ENCODE measurements around the gene MED13. TPM values are rescaled to one million over a fixed set of nuclear protein-coding genes. Genes with fewer than 3 reads are reported as not detected.

Gene MED13
- total and polyA plus RNA-seq, 4 experiments from 2014 or later, result 1.8 to 85.4 (median 41.1) TPM

- intact Hi-C loops (cut with micrococcal nuclease), result no loop called here
- Histone ChIP-seq H3K9me3 (ENCODE audit: control insufficient read depth in 1 of 2, low read length in 2 of 2) (no peaks in the 10 kb centered on the region), H3K4me1 (ENCODE audit: insufficient read depth, low read length) (no peaks in the 10 kb centered on the region), H3K27ac (ENCODE audit: low read depth, low read length) (no peak overlapping the region), H3K4me3 (ENCODE audit: low read length in 2 of 2) (no peak overlapping the region), H3K36me3 (ENCODE audit: insufficient read depth, low read length) (peaks cover 54% of the 10 kb centered on the region), H3K27me3 (ENCODE audit: insufficient read depth, low read length) (no peaks in the 10 kb centered on the region)
- CTCF ChIA-PET (ENCODE audit: partially characterized antibody), result no interaction called here
- Mint-ChIP-seq H3K4me1 (peaks cover 15 to 22% (median 18%) of the 10 kb centered on the region in 4 donors), H3K4me3 (no peak overlapping the region), H3K36me3 (peaks cover 49 to 73% of the 10 kb centered on the region in 2 donors), H3K27me3 (no peaks in the 10 kb centered on the region), H3K27ac (no peak overlapping the region), H3K9me3 (no peaks in the 10 kb centered on the region)
- POLR2A ChIA-PET (ENCODE audit: partially characterized antibody), result no interaction called here
- no peak for DNase-seq
Measured at GRCh38 chr17:62024866-62025265, 40.2 kb downstream of the MED13 start.

GRCh38 chr17:62017912-62018311, 47.2 kb downstream of the MED13 start:
- Mint-ChIP-seq H3K9me3 (no peaks in the 10 kb centered on the region), H3K27ac (no peak overlapping the region), H3K4me1 (peaks cover 4 to 7% (median 5%) of the 10 kb centered on the region in 4 donors), H3K36me3 (peaks cover 28 to 43% of the 10 kb centered on the region in 2 donors), H3K27me3 (no peaks in the 10 kb centered on the region), H3K4me3 (no peak overlapping the region)
- ChIA-PET POLR2A (ENCODE audit: partially characterized antibody) (no interaction called here), CTCF (ENCODE audit: partially characterized antibody) (no interaction called here)
- Histone ChIP-seq H3K36me3 (ENCODE audit: insufficient read depth, low read length) (peaks cover 16% of the 10 kb centered on the region), H3K4me1 (ENCODE audit: insufficient read depth, low read length) (no peaks in the 10 kb centered on the region), H3K4me3 (ENCODE audit: low read length in 2 of 2) (no peak overlapping the region), H3K9me3 (ENCODE audit: control insufficient read depth in 1 of 2, low read length in 2 of 2) (no peaks in the 10 kb centered on the region), H3K27ac (ENCODE audit: low read depth, low read length) (no peak overlapping the region), H3K27me3 (ENCODE audit: insufficient read depth, low read length) (no peaks in the 10 kb centered on the region)
- intact Hi-C loops (cut with micrococcal nuclease), result no loop called here
- no peak for DNase-seq

DNA sequence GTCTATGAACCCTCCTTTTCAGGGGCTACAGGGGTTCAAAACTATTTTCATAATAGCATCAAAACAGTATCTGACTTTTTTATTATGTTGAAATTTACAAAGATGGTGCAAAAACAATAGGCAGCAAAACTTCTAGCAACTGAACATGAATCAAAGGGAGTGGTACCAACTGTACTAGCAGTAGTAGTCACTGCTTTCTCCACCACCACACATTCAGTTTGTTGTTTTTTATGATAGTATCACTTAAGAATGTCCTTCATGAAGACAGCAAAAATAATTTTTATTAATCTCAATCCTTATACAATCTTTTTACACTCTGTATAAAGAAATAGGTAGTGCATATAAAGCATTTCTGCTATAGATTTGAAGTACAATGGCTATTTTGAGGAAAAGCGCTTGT, 47.6 kb downstream of the MED13 start:
- no peaks in the 10 kb centered on the region for H3K9me3 ChIP-seq (ENCODE audit: control insufficient read depth in 1 of 2, low read length in 2 of 2)
- Mint-ChIP-seq H3K36me3 (peaks cover 27 to 43% of the 10 kb centered on the region in 2 donors), H3K27me3 (no peaks in the 10 kb centered on the region), H3K9me3 (no peaks in the 10 kb centered on the region), H3K27ac (no peak overlapping the region), H3K4me1 (peaks cover 4 to 7% (median 5%) of the 10 kb centered on the region in 4 donors), H3K4me3 (no peak overlapping the region)
- no peaks in the 10 kb centered on the region for H3K27me3 ChIP-seq (ENCODE audit: insufficient read depth, low read length)
- ChIA-PET POLR2A (ENCODE audit: partially characterized antibody) (no interaction called here), CTCF (ENCODE audit: partially characterized antibody) (no interaction called here)
- DNase-seq, result no peak
- intact Hi-C loops (cut with micrococcal nuclease), result no loop called here
- H3K27ac ChIP-seq (ENCODE audit: low read depth, low read length), result no peak overlapping the region
- H3K36me3 ChIP-seq (ENCODE audit: insufficient read depth, low read length), result peaks cover 12% of the 10 kb centered on the region
- no peaks in the 10 kb centered on the region for H3K4me1 ChIP-seq (ENCODE audit: insufficient read depth, low read length)
- H3K4me3 ChIP-seq (ENCODE audit: low read length in 2 of 2), result no peak overlapping the region

GRCh38 chr17:62014526-62014925, 50.6 kb downstream of the MED13 start:
- Histone ChIP-seq H3K36me3 (ENCODE audit: insufficient read depth, low read length) (peaks cover 18% of the 10 kb centered on the region), H3K27me3 (ENCODE audit: insufficient read depth, low read length) (no peaks in the 10 kb centered on the region), H3K27ac (ENCODE audit: low read depth, low read length) (no peak overlapping the region), H3K9me3 (ENCODE audit: control insufficient read depth in 1 of 2, low read length in 2 of 2) (no peaks in the 10 kb centered on the region), H3K4me1 (ENCODE audit: insufficient read depth, low read length) (peaks cover 1% of the 10 kb centered on the region), H3K4me3 (ENCODE audit: low read length in 2 of 2) (no peak overlapping the region)
- peak overlapping the region in 1 of 7 donors; percentile 52 for H3K27ac Mint-ChIP-seq
- peaks cover 32 to 57% of the 10 kb centered on the region in 2 donors for H3K36me3 Mint-ChIP-seq
- peaks cover 4 to 14% (median 13%) of the 10 kb centered on the region in 4 donors for H3K4me1 Mint-ChIP-seq
- H3K4me3 Mint-ChIP-seq, result no peak overlapping the region
- CTCF ChIA-PET (ENCODE audit: partially characterized antibody), result no interaction called here
- POLR2A ChIA-PET (ENCODE audit: partially characterized antibody), result no interaction called here
- intact Hi-C loops (cut with micrococcal nuclease), result no loop called here
- no peak for DNase-seq
- no peaks in the 10 kb centered on the region for H3K9me3 Mint-ChIP-seq
- no peaks in the 10 kb centered on the region for H3K27me3 Mint-ChIP-seq

DNA sequence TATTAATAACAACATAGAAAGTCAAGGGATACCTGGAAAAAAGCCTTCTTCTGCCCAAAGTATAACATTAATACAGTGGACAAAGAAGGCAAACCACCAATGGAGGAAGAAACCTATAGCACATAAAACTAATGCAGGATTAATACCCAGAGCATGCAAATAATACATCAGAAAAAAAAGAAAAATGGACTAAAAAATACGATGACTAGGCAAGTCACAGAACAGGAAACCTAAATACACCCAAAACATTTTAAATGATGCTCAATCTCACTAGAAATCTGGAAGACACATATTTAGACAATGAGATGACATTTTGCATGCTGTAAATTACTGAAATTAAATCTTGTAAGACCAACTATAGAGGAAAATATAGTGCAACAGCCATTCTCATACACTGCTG, 55.9 kb downstream of the MED13 start:
- H3K27ac ChIP-seq (ENCODE audit: low read depth, low read length), result no peak overlapping the region
- no peak for DNase-seq
- no peaks in the 10 kb centered on the region for H3K27me3 Mint-ChIP-seq
- H3K4me3 ChIP-seq (ENCODE audit: low read length in 2 of 2), result no peak overlapping the region
- no peaks in the 10 kb centered on the region for H3K27me3 ChIP-seq (ENCODE audit: insufficient read depth, low read length)
- POLR2A ChIA-PET (ENCODE audit: partially characterized antibody), result no interaction called here
- CTCF ChIA-PET (ENCODE audit: partially characterized antibody), result interaction anchor here (2.4 kb wide), 1 partner anchor 14 kb away, joined by 5 read pairs; no protein-coding TSS in a partner anchor
- H3K4me1 ChIP-seq (ENCODE audit: insufficient read depth, low read length), result peaks cover 12% of the 10 kb centered on the region
- H3K36me3 Mint-ChIP-seq, result peaks cover 46 to 73% of the 10 kb centered on the region in 2 donors
- peaks cover 19 to 36% (median 30%) of the 10 kb centered on the region in 4 donors for H3K4me1 Mint-ChIP-seq
- intact Hi-C loops (cut with micrococcal nuclease), result no loop called here
- H3K36me3 ChIP-seq (ENCODE audit: insufficient read depth, low read length), result peaks cover 16% of the 10 kb centered on the region
- H3K4me3 Mint-ChIP-seq, result peak overlapping the region in 1 of 8 donors; percentile 50
- peak overlapping the region in 3 of 7 donors; percentile 7 to 81 (median 79) for H3K27ac Mint-ChIP-seq
- no peaks in the 10 kb centered on the region for H3K9me3 ChIP-seq (ENCODE audit: control insufficient read depth in 1 of 2, low read length in 2 of 2)
- H3K9me3 Mint-ChIP-seq, result no peaks in the 10 kb centered on the region

DNA sequence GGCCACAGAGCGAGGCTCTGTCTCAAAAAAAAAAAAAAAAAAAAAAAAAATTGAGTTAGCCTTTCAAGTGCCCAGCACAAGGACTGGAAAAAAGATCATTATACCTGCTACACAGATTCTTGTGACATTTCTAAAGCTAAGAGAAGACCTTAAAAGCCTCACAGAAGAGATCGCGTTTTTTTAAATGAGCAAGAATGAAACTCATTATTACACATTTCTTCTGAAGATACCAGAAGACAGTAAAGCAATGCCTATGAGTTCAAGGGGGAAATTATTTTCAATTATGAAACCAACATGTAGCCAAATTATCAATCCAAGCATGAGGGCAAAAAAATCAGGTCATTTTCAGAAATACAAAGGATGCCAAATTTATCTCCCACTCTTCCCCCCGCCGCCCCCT, 56.8 kb downstream of the MED13 start:
- POLR2A ChIA-PET (ENCODE audit: partially characterized antibody), result no interaction called here
- Histone ChIP-seq H3K36me3 (ENCODE audit: insufficient read depth, low read length) (peaks cover 16% of the 10 kb centered on the region), H3K27ac (ENCODE audit: low read depth, low read length) (no peak overlapping the region), H3K9me3 (ENCODE audit: control insufficient read depth in 1 of 2, low read length in 2 of 2) (no peaks in the 10 kb centered on the region), H3K4me3 (ENCODE audit: low read length in 2 of 2) (no peak overlapping the region), H3K4me1 (ENCODE audit: insufficient read depth, low read length) (peaks cover 12% of the 10 kb centered on the region), H3K27me3 (ENCODE audit: insufficient read depth, low read length) (no peaks in the 10 kb centered on the region)
- Mint-ChIP-seq H3K4me3 (peak overlapping the region in 2 of 8 donors; percentile 52), H3K9me3 (no peaks in the 10 kb centered on the region), H3K27me3 (no peaks in the 10 kb centered on the region), H3K4me1 (peaks cover 17 to 36% (median 31%) of the 10 kb centered on the region in 4 donors), H3K36me3 (peaks cover 45 to 73% of the 10 kb centered on the region in 2 donors), H3K27ac (peak overlapping the region in 4 of 7 donors; percentile 24 to 77 (median 64))
- intact Hi-C loops (cut with micrococcal nuclease), result no loop called here
- CTCF ChIA-PET (ENCODE audit: partially characterized antibody), result interaction anchor here (2.4 kb wide), 1 partner anchor 15 kb away, joined by 5 read pairs; no protein-coding TSS in a partner anchor
- DNase-seq, result no peak

- H3K4me1 Mint-ChIP-seq, result peaks cover 27 to 44% (median 37%) of the 10 kb centered on the region in 4 donors
- peaks cover 27 to 54% of the 10 kb centered on the region in 2 donors for H3K36me3 Mint-ChIP-seq
- intact Hi-C loops (cut with micrococcal nuclease), result no loop called here
- POLR2A ChIA-PET (ENCODE audit: partially characterized antibody), result no interaction called here
- Histone ChIP-seq H3K4me3 (ENCODE audit: low read length in 2 of 2) (no peak overlapping the region), H3K9me3 (ENCODE audit: control insufficient read depth in 1 of 2, low read length in 2 of 2) (no peaks in the 10 kb centered on the region), H3K27ac (ENCODE audit: low read depth, low read length) (no peak overlapping the region), H3K36me3 (ENCODE audit: insufficient read depth, low read length) (no peaks in the 10 kb centered on the region), H3K27me3 (ENCODE audit: insufficient read depth, low read length) (no peaks in the 10 kb centered on the region), H3K4me1 (ENCODE audit: insufficient read depth, low read length) (peaks cover 23% of the 10 kb centered on the region)
- peak overlapping the region in 1 of 8 donors; percentile 25 for H3K4me3 Mint-ChIP-seq
- no peak for DNase-seq
- H3K27me3 Mint-ChIP-seq, result no peaks in the 10 kb centered on the region
- H3K27ac Mint-ChIP-seq, result peak overlapping the region in 1 of 7 donors; percentile 2
- CTCF ChIA-PET (ENCODE audit: partially characterized antibody), result no interaction called here
- no peaks in the 10 kb centered on the region for H3K9me3 Mint-ChIP-seq
Measured at GRCh38 chr17:62004388-62004787, 60.7 kb downstream of the MED13 start.
